ENCODE measurements around the gene ADARB2.
"Not testable (repeated sequence)": the region's sequence is repeated elsewhere in the genome, so short reads cannot be mapped to it uniquely, and the experiment has no call there.

Gene ADARB2

GRCh38 chr10:1328981-1329614 is 408.2 kb downstream of the ADARB2 start:
- no peak for DNase-seq

- no peak for DNase-seq
Measured at GRCh38 chr10:1328161-1328823, 409.0 kb downstream of the ADARB2 start.

- no peak for DNase-seq
Measured at GRCh38 chr10:1327759-1328158, 409.6 kb downstream of the ADARB2 start.

- DNase-seq: not testable (repeated sequence)
Measured at GRCh38 chr10:1326514-1326913, 410.8 kb downstream of the ADARB2 start.

GRCh38 chr10:1324903-1325302 is 412.4 kb downstream of the ADARB2 start:
- DNase-seq: no peak

GRCh38 chr10:1323951-1324350 is 413.4 kb downstream of the ADARB2 start:
- no peak for DNase-seq

GRCh38 chr10:1320739-1321320 is 416.5 kb downstream of the ADARB2 start:
- DNase-seq: no peak

GRCh38 chr10:1316809-1317143 is 420.5 kb downstream of the ADARB2 start:
- no peak for DNase-seq

- DNase-seq: no peak
Measured at GRCh38 chr10:1316121-1316808, 421.1 kb downstream of the ADARB2 start.

- no peak for DNase-seq
Measured at GRCh38 chr10:1315178-1315577, 422.1 kb downstream of the ADARB2 start.

GRCh38 chr10:1311726-1312125 is 425.6 kb downstream of the ADARB2 start:
- DNase-seq: no peak

- no peak for DNase-seq
Measured at GRCh38 chr10:1310271-1310789, 427.0 kb downstream of the ADARB2 start.

- no peak for DNase-seq
Measured at GRCh38 chr10:1309617-1310270, 427.6 kb downstream of the ADARB2 start.

- no peak for DNase-seq
Measured at GRCh38 chr10:1308962-1309616, 428.2 kb downstream of the ADARB2 start.

GRCh38 chr10:1308173-1308961 is 429.0 kb downstream of the ADARB2 start:
- no peak for DNase-seq

GRCh38 chr10:1301143-1301542 is 436.2 kb downstream of the ADARB2 start:
- DNase-seq: no peak

GRCh38 chr10:1300218-1300617 is 437.1 kb downstream of the ADARB2 start:
- DNase-seq: no peak

GRCh38 chr10:1299041-1299726 is 438.1 kb downstream of the ADARB2 start:
- no peak for DNase-seq

- no peak for DNase-seq
Measured at GRCh38 chr10:1297566-1298301, 439.6 kb downstream of the ADARB2 start.

- DNase-seq: no peak
Measured at GRCh38 chr10:1295756-1296480, 441.4 kb downstream of the ADARB2 start.
